CD4-positive, alpha-beta T cell treated with Interleukin-15 for 1 hour (primary cell): ENCODE measurements around the gene GRB10.

Experiments used
- DNase-seq: peaks from one replicate; pipeline ENCODE4 v3.0.0-alpha.2; 2020

GRB10 gene

GRCh38 chr7:50628434-50629084 lies 154.1 kb downstream of the GRB10 start:
- no peak for DNase-seq

- DNase-seq, result no peak
Measured at GRCh38 chr7:50627824-50628361, 154.8 kb downstream of the GRB10 start.

- no peak for DNase-seq
Measured at GRCh38 chr7:50626286-50626685, 156.4 kb downstream of the GRB10 start.

GRCh38 chr7:50625360-50625759 lies 157.3 kb downstream of the GRB10 start:
- DNase-seq, result no peak

GRCh38 chr7:50622821-50623220 lies 159.9 kb downstream of the GRB10 start:
- DNase-seq, result no peak

- no peak for DNase-seq
Measured at GRCh38 chr7:50621973-50622490, 160.7 kb downstream of the GRB10 start.

GRCh38 chr7:50621206-50621605 lies 161.5 kb downstream of the GRB10 start:
- no peak for DNase-seq

- no peak for DNase-seq
Measured at GRCh38 chr7:50620433-50620832, 162.3 kb downstream of the GRB10 start.

- DNase-seq, result no peak
Measured at GRCh38 chr7:50619684-50620083, 163.0 kb downstream of the GRB10 start.

- no peak for DNase-seq
Measured at GRCh38 chr7:50618281-50618680, 164.4 kb downstream of the GRB10 start.

- DNase-seq, result no peak
Measured at GRCh38 chr7:50615519-50616080, 167.1 kb downstream of the GRB10 start.

- no peak for DNase-seq
Measured at GRCh38 chr7:50614721-50615518, 167.8 kb downstream of the GRB10 start.

GRCh38 chr7:50613473-50613872 lies 169.2 kb downstream of the GRB10 start:
- DNase-seq, result no peak

- no peak for DNase-seq
Measured at GRCh38 chr7:50612704-50613103, 170.0 kb downstream of the GRB10 start.

GRCh38 chr7:50610521-50611277 lies 172.0 kb downstream of the GRB10 start:
- DNase-seq, result peak; percentile 41

- DNase-seq, result no peak
Measured at GRCh38 chr7:50608196-50608906, 174.3 kb downstream of the GRB10 start.

- DNase-seq, result no peak
Measured at GRCh38 chr7:50607524-50608125, 175.1 kb downstream of the GRB10 start.

- DNase-seq, result no peak
Measured at GRCh38 chr7:50605059-50605458, 177.6 kb downstream of the GRB10 start.

- DNase-seq, result no peak
Measured at GRCh38 chr7:50603287-50603686, 179.4 kb downstream of the GRB10 start.

GRCh38 chr7:50599385-50599784 lies 183.3 kb downstream of the GRB10 start:
- DNase-seq, result no peak

- DNase-seq, result no peak
Measured at GRCh38 chr7:50598460-50599343, 184.0 kb downstream of the GRB10 start.
